Fibroblast of skin of scalp (primary cell): ENCODE data around the gene MBNL3.
"Not testable (repeated sequence)": the region's sequence is repeated elsewhere in the genome, so short reads cannot be mapped to it uniquely, and the experiment has no call there.

Experiments
- DNase-seq: peaks from one replicate; pipeline ENCODE4 v3.0.0-alpha.2; 2013

The MBNL3 gene

DNA sequence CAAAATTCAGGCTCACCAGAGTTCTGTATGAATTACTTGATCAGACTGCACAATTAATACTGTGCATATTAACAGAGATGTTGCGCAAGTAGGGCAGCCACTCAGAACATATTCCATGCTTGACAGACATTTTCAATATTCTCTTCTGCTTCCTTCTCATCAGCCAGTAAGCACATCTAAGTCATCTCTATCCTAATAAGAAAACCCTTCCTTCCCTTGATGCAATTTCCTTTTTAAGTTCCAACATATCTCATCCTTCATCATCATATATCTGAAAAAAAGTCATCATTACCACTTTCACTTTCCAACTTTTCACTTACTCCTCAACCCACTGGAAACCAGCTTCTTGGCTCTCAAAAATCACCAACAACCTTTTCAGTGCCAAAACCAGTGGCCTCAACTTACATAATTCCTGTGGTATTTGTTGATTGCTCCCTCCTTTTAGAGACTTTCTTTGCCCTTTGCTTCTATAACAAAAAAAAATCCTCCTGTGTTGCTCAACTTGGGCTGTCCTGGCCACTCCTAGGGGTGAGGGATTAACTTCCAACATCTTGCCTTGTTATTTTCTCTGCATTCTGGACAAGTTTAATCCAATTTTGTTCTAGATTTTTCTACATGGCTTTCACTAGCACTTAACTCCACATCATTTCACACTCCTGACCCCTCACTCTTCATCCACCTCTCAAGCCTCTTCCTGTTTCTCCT, 14.1 kb downstream of the MBNL3 start:
- DNase-seq: no peak

DNA sequence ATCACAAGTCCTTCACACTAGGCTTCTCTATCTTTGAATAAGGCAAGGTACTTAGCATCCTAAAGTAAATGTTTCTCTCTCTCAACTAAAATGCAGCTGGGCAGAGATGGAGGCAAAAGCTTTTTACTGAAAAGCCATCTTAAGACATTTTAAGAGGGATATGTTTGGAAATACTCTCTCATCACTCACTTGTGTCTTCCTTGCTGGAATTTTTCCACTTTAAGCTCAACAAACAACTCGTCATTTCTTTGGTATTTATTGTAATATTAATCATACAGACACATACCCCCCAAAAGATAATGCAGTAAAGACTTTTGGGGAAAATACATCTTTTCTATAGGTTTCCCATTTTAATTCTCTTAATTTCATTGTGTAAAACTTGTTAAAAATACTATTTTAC, 16.4 kb downstream of the MBNL3 start:
- DNase-seq: no peak

DNA sequence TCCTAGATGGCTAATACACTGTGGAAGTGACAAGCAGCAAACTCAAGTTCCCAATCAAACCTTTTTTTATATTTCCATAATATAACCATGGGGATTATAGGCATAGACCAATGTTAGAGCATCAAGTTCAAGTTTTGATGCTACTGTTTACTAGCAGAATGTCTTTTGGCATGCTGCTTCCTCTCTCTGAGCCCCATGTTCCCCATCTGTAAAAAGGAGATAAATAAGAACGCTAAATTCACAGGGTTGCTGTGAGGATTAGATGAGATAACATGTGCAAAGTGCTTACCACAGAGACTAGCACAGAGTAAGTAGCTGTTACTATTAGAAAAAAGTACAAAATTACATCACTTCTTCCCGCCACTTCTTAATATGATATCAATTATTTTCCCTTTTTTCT, 18.0 kb downstream of the MBNL3 start:
- DNase-seq: no peak

DNA sequence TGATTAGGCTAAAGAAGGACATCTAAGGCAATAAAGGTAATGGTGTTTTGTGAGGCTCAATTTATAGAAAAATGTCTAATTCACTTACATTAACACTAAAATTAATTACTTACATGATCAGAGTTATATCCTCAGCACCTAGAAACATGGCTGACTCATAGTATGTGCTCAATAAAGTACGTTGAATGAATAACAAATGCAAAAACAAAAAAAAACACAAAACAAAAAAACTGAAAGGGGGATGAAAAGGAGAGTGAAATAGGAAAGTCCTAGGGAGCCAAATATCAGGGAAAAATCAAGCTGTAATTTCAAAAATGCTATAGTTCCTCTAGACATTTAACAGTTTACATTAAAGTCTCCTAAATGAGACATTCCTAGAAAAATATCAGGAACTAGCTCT, 18.7 kb downstream of the MBNL3 start:
- no peak for DNase-seq

DNA sequence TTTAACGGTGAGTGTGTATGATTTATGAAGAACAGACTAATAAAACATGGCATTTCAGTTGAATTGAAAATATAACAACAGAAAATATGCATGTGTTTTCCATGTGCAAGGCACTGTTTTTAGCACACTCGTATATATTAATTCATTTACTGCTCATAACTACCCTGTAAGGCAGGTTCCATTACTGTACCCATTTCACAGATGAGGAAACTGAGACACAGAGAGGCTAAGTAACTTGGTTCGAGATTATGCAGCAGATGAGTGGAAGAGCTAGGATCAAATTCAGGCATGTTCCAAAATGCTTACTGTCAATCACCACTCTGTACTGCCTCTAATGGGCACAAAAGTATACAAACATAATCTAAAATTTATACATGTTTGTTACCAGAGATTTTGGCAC, 20.4 kb downstream of the MBNL3 start:
- no peak for DNase-seq

DNA sequence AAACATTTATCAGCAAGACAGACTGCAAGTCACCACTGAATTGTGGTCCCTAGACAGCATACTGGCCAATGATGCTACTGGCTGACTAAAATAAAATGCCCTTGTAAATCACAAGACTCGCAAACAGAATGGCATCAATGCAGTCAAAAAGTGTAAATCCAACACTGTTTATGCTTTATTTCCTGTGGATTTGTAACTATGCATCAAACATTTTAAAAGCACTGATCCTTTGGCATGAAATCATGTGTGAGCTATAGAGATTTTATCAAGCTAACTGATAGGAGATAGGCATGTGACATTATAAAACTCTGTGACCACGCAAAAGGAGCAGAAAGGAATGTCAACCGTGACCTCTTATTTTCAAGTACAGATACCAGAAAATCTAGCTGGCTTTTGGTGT, 20.8 kb downstream of the MBNL3 start:
- DNase-seq: no peak

DNA sequence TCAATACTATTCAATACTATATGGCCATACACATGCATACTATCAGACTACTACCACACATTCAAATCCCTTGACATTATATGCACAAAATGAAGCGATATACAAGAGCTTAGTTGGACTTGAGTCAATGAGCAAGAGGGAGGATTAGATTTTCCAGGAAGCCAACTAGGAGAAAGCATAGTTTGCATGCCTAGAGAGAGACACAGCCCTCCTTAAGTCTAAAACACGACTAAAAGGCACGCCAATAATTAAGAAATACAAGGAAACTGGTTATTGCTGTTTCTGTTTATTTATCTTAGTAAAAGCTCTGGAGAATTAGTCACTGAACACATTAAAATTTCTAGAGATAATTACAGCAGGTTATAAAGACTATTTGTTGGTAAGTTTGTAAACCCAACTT, 21.8 kb downstream of the MBNL3 start:
- peak; percentile 33 for DNase-seq

DNA sequence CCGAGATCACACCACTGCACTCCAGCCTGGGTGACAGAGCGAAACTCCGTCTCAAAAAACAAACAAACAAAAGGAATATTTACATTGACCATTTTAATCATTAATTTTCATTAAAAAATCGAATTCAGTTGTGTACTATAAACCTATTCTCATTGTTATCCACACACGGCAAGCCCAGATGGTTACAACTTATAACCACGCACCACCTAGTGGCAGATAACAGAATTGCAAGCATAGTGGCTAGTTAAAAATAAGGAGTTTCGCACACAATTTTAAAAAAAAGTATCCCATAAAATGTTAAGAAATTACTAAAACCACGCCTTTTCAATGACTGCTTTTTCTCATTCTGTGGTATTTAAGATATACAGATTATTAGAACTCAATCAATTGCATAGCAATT, 25.4 kb downstream of the MBNL3 start:
- no peak for DNase-seq

DNA sequence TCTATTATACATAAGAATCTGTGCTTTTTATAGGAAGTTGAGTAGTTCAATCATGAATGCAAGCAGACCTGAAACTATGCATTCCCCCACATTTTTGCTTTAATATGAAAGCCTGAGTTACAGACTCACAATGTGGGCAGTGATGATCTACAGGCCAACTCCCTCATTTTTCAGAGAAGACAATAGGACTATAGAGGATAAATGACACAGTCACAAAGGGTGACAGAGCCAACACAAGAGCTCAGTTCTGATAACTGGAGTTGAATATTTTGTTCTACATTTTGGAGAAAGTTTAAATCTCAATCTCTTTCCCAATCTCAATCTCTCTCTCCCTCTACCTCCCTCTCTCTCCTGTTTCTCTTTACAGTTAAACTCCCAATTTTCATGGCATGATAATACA, 27.0 kb downstream of the MBNL3 start:
- no peak for DNase-seq

DNA sequence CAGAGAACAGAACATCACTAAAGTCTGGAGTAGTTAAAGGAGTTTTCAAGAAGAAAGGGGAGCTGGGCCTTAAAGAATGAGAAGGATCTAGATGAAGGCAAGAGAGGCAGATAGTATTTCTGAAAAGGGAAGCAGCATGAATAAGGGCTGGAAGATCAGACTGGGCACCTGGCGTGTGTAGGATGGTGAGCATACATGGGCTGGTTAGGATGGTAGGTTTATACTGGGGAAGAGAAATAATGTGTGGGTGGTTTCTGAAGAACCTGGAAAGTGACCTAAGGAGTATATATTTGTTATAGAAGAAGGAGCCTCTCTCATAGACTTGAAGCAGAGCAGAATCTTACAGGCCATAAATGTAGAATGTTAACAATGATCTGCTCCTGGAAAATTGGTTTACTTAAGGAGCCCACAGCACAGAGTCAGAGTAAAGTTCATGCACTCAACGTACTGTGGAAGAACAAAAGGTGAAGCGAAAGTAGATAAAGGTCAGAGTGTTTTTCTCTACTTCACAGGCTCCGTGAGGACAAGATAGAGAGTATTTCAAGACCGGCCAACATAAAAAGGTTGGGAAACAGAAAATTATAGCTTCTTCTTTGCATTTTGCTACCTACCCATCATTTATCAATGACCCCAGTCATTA, 35.8 kb downstream of the MBNL3 start:
- DNase-seq: no peak

DNA sequence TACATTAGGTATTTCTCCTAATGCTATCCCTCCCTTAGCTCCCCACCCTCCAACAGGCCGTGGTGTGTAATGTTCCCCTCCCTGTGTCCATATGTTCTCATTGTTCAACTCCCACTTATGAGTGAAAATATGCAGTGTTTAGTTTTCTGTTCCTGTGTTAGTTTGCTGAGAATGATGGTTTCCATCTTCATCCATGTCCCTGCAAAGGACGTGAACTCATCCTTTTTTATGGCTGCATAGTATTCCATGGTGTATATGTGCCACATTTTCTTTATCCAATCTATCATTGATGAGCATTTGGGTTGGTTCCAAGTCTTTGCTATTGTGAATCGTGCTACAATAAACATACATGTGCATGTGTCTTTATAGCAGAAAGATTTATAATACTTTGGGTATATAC, 42.9 kb downstream of the MBNL3 start:
- not testable (repeated sequence) for DNase-seq

DNA sequence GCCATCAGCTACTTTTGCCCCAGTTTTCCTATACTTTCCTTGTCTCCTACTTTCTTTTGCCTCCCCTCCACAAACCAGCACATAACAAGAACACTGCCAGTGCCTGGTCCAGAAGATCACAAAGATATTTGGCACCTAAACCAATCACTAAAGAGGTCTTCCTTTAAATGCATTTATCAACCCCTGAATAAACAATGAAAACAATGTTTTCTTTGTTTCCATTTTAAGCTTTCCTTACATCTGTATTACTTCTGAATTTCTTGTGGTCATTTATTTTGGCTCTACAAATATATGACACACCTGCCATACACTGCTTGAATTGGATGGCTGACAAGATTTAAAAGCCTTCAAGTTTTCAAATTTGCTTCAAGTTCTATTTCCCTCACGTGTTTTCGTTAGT, 43.9 kb downstream of the MBNL3 start:
- no peak for DNase-seq

DNA sequence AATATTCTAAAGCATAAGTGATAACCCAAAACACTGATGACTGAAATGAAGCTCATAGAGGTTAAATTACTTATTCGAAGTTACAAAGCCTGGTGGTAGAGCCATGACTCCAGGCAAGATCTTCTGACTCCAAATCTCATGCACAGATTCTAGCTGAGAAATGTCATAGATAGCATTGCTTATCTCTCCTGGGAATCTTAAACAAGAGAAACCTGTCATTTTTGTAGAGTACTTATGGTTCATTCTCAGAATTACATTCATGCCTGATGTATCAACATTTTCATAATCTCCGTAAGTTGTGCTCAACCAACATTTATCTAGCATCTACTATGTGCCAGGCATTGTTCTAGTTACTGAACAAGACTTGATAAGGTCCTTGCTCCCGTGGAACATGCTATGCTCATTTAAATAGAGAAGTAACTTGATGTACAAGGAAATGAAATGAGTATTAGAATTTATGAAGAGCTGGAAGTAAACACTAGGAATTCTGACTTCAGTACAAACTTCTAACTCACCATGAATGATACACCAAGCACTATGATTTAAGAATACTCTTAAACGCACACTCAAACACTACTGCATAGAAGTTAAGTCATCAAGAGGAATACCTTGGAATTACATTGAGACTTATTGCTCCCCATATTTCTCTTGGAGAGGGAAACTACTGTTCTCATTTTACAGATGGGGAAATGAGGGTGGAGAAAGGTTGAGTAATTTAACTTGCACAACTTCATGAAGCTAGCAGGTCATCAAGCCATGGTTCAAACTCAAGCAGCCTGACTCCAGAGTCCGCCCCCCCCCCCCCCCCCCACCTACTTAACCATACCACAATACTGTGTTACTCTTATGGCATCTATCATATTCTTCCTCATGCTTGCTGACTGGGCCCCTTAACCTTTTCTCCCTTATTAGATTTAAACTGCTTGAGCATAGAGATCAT, 45.4 kb downstream of the MBNL3 start:
- DNase-seq: no peak

DNA sequence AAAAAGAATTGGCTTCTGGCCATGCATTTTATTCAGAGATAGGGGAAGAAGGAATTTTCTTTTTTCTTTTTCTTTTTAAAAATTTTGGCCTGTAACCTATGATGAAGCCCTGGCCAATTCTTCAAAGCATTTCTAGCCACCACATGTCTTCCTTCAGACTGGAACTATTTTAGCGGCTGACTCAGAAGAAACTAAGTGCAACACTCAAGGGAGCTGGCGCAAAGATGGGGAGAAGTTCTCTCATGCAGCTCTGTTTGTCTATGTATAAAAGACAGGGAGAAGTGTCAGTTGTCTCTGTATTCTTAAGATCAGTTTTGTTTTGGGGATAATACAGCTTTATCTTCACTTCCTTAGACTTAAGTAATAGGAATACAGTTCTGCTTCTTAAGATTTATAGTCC, 46.1 kb downstream of the MBNL3 start:
- no peak for DNase-seq

DNA sequence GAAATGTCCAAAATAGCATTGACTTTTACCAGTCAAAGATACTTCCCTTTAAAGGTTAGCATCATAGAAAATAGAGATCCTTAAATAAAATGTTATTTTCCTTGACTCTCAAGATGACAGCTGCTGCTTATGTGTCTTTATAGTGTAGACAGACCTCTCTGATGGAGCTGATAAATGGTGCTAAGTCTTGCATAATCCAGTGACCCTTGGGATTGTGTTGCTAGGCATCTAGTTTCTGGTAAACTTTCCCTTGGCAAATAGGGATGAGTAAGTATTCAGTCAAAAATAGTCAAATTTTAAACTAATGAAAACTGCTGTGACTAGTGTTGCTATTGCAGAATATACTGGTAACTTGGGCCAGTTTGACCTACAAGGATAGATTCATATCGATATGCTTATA, 53.6 kb downstream of the MBNL3 start:
- no peak for DNase-seq

DNA sequence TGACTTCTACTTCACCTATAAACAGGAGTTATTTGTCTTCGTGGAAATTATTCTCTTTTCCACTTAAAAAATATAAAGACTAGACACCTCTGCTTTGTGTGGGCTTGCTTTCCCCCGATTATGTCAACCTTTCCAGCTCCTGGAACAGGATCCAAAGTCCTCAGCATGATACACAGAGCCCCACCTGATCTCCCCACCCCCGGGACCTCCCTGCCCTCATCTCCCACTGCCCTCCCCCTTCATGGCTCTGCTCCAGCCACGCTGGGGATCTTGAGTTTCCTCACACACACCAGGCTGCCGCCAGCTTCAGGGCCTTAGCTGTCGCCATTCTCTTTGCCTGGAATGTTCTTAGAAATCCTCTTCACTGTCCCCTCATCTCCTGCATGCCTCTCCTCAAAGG, 55.3 kb downstream of the MBNL3 start:
- no peak for DNase-seq

DNA sequence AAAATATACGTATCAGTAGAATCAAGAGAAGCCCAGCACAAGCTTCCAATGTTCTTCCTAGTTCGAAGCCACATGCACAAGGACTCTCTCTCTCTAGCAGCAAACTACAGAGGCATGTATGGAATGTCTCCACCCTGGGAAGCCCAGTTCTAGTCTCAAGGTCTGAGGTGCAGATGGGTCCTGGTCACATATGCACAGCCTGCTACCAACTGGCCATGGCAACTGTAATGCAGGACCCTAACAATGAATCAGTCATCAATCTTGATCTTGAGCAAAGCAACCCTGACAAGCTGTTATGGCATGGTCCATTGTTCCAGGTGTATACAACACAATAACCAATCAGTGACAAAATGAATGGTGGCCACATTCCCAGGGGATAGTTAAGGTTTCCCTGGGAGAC, 55.8 kb downstream of the MBNL3 start:
- DNase-seq: no peak

DNA sequence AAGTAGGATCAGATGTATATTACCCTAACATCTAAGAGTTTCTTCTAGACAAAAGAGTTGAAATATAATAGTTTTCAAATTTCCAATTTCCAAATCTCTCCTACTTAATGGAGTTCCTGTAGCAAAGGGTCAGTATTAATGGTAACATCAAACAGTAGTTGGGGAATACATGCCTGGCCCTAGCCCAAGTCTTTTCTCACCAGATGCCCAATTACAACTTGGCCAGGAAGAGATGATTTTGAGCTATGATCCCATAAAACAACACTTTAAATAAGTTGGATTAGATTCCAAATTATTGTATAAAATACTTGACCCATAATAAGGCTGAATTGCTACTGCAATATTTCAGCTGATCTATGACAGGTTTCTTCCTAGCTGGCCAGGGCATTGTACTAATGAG, 59.9 kb downstream of the MBNL3 start:
- no peak for DNase-seq

DNA sequence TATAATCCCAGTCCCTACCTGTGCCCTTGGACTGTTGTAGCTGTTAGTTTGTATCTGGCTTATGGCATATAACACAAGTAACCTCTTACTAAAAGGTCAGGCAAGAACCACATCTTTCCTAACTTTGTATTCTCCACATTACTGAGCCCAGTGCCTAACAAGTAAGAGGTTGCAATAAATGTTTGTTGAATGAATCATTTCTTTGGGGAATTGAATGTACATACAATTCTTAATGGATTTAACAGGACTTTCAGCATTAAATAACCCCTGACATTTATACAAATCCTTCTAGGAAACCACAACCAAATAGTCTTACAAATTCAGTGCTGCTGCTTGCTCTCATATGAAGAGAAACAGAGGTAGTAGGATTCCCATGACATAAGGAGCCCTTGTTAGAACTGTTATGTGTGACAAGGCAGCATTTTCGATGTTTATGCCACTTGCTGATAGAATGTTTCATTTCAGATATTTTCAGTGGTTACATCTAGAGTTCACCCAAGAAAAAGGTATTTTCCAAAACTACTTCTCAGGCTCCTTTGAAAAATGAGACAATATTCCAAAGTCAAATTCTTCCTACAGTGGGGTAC, 62.0 kb downstream of the MBNL3 start:
- DNase-seq: peak; percentile 63

DNA sequence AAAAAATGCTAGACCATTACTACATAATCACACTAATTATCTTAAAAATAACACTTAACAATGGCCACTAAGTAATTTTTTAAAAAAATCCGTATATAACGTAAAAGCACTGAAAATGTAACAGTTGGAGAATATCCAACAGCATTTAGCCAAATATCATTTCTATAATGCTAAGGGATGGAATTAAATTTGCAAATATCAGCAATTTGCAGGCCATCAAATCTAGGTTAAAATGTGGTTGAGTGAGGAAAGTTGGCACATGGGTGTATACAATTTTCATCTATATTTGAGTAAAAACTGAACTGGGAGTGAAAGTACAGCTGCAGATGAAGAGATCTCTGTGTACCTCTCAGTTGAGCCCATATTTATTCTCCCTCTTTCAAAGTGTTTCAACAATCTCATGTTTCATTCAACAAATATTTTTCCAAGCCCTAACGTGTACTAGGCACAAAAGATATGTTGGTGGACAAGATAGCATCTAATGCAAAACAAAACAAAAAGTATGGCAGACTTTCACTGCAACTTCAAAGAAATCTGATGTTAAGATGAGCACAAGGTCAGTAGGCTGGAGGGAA, 63.0 kb downstream of the MBNL3 start:
- DNase-seq: no peak

DNA sequence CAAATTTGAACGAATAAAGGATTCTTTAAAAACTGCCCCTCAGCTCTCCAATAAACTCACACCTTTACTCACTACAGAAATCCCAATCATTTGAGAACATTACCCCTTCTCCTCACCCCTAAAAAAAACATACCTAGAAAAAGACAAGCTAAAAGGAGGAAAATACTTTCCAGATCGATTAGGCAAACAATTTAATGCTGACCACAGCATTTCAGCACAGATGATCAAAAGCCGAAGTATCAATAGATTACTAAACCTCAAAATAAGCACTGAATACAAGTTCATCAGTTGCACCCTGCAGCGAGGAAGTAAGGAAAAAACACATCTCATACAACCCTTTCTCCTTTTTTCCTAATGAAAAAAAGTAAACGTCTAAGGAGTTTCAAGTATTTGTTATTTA, 65.5 kb downstream of the MBNL3 start:
- DNase-seq: no peak

DNA sequence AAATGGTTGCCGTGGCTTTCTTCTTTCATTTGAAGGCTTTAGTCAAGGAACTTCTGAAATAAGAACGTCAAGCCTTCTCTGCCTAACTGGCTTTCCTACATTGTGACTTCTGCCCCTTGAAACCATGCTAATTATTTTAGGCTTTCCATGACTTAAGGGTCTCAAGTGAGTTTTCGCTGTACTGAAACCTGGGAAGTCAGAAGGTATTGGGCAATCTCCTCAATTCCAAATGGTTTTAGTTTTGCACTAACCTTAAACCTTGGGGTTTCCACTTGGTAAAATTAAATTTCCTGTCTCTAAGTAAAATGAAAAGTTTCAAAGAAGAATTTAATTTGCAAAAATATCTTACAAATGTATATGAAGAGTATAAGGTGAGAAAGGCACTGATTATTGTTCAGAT, 73.8 kb downstream of the MBNL3 start:
- no peak for DNase-seq

DNA sequence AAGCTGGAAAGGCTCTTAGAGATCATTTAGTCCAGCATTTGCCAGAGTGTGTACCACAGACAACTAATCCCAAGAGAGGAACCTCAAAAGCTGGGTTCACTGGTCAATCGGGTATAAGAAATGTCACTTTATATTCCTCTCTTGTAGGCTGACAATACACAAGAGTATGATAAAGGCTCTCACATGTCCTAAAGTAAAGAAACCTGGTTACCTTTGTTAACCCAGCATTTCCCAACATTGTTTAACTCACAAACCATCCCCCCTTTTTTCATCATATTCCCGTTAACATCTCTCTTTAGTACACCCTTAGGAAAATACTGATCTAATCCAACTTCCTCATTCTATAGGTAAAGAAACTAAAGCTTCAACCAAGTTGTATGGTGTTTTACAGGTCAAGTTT, 74.4 kb downstream of the MBNL3 start:
- DNase-seq: no peak
